H9 (cell line): Measurements from ENCODE around the gene CDK15. TPM values are rescaled to one million over a fixed set of nuclear protein-coding genes. Genes with fewer than 3 reads are reported as not detected.

Source experiments
- DNase-seq: peaks from one replicate; pipeline ENCODE4 v3.0.0-alpha.2; 2017
- H2AFZ ChIP-seq: one replicate; pipeline ENCODE4 v1.6.1; 2013; ENCODE audit warnings: mild to moderate bottlenecking, low read length, control low read depth, moderate library complexity
- H2AK5ac ChIP-seq: 2 replicates; pipeline ENCODE4 v1.6.1; 2013; ENCODE audit warnings: low read length, control low read depth, mixed read lengths; ENCODE audit not compliant: insufficient read length
- H2BK120ac ChIP-seq: one replicate; pipeline ENCODE4 v1.6.1; 2013; ENCODE audit warnings: low read depth, mild to moderate bottlenecking, low read length, control low read depth, inconsistent platforms; ENCODE audit not compliant: poor library complexity, severe bottlenecking
- H2BK12ac ChIP-seq: 2 replicates; pipeline ENCODE4 v1.6.1; 2013; ENCODE audit warnings: low read length, control low read depth, mixed read lengths, low read depth; ENCODE audit not compliant: insufficient read length
- H2BK15ac ChIP-seq: 2 replicates; pipeline ENCODE4 v1.6.1; 2013; ENCODE audit warnings: low read depth, low read length, control low read depth
- H2BK20ac ChIP-seq: one replicate; pipeline ENCODE4 v1.6.1; 2013; ENCODE audit warnings: low read depth, mild to moderate bottlenecking, low read length, control low read depth, inconsistent platforms; ENCODE audit not compliant: poor library complexity, severe bottlenecking
- H2BK5ac ChIP-seq: 2 replicates; pipeline ENCODE4 v1.6.1; 2013; ENCODE audit warnings: low read length, control low read depth, mixed read lengths; ENCODE audit not compliant: insufficient read length
- H3K14ac ChIP-seq: 2 replicates; pipeline ENCODE4 v1.6.1; 2013; ENCODE audit warnings: low read length, control low read depth; ENCODE audit not compliant: insufficient read depth
- H3K18ac ChIP-seq: 2 replicates; pipeline ENCODE4 v1.6.1; 2013; ENCODE audit warnings: low read depth, mild to moderate bottlenecking, mixed read lengths, low read length, control low read depth; ENCODE audit not compliant: insufficient read length
- H3K23ac ChIP-seq: 2 replicates; pipeline ENCODE4 v1.6.1; 2013; ENCODE audit warnings: low read length, control low read depth, mixed read lengths, low read depth; ENCODE audit not compliant: insufficient read length
- H3K23me2 ChIP-seq: 2 replicates; pipeline ENCODE4 v1.6.1; 2013; ENCODE audit warnings: low read depth, mild to moderate bottlenecking, mixed read lengths, low read length, control low read depth; ENCODE audit not compliant: insufficient read length, poor library complexity, severe bottlenecking
- H3K27ac ChIP-seq: 2 replicates; pipeline ENCODE4 v1.5.1; 2013; ENCODE audit warnings: low read length, control low read depth, mixed read lengths, low read depth; ENCODE audit not compliant: insufficient read length
- H3K27me3 ChIP-seq: 2 replicates; pipeline ENCODE4 v1.6.1; 2013; ENCODE audit warnings: low read length, control low read depth, inconsistent platforms; ENCODE audit not compliant: insufficient read depth
- H3K4ac ChIP-seq: 2 replicates; pipeline ENCODE4 v1.6.1; 2013; ENCODE audit warnings: low read depth, mild to moderate bottlenecking, control low read depth, inconsistent platforms, low read length, moderate library complexity
- H3K4me1 ChIP-seq: 2 replicates; pipeline ENCODE4 v1.6.1; 2013; ENCODE audit warnings: low read length, control low read depth, inconsistent platforms; ENCODE audit not compliant: insufficient read depth
- H3K4me2 ChIP-seq: 2 replicates; pipeline ENCODE4 v1.6.1; 2013; ENCODE audit warnings: low read length, control low read depth, mixed read lengths; ENCODE audit not compliant: insufficient read length, insufficient read depth
- H3K56ac ChIP-seq: 2 replicates; pipeline ENCODE4 v1.6.1; 2013; ENCODE audit warnings: low read depth, mild to moderate bottlenecking, mixed read lengths, low read length, control low read depth; ENCODE audit not compliant: insufficient read length
- H3K79me1 ChIP-seq: 2 replicates; pipeline ENCODE4 v1.6.1; 2013; ENCODE audit warnings: low read depth, mild to moderate bottlenecking, moderate library complexity, low read length, control low read depth, inconsistent platforms; ENCODE audit not compliant: insufficient read depth, poor library complexity, severe bottlenecking
- H3K79me2 ChIP-seq: 2 replicates; pipeline ENCODE4 v1.6.1; 2013; ENCODE audit warnings: low read length, control low read depth, inconsistent platforms; ENCODE audit not compliant: insufficient read depth
- H3K9ac ChIP-seq: 2 replicates; pipeline ENCODE4 v1.6.1; 2013; ENCODE audit warnings: low read length, control low read depth, mixed read lengths; ENCODE audit not compliant: insufficient read length; ENCODE audit errors: extremely low read depth
- H3K9me3 ChIP-seq: one replicate; pipeline ENCODE4 v1.6.1; 2013; ENCODE audit warnings: low read depth, low read length, inconsistent platforms; ENCODE audit not compliant: control insufficient read depth
- H3T11ph ChIP-seq: one replicate; pipeline ENCODE4 v1.6.1; 2013; ENCODE audit warnings: mild to moderate bottlenecking, low read length, control low read depth, inconsistent platforms
- H4K20me1 ChIP-seq: one replicate; pipeline ENCODE4 v1.6.1; 2013; ENCODE audit not compliant: control insufficient read depth, insufficient read length, insufficient read depth
- H4K5ac ChIP-seq: 2 replicates; pipeline ENCODE4 v1.6.1; 2013; ENCODE audit warnings: low read depth, mild to moderate bottlenecking, mixed read lengths, low read length, control low read depth; ENCODE audit not compliant: insufficient read length
- H4K8ac ChIP-seq: replicated peaks from 2 replicates; pipeline ENCODE4 v1.6.1; 2013; ENCODE audit warnings: low read length, control low read depth, mixed read lengths, low read depth; ENCODE audit not compliant: insufficient read length
- H4K91ac ChIP-seq: 2 replicates; pipeline ENCODE4 v1.6.1; 2013; ENCODE audit warnings: low read depth, mild to moderate bottlenecking, moderate library complexity, mixed read lengths, low read length, control low read depth; ENCODE audit not compliant: insufficient read length
- H3K27ac Mint-ChIP-seq, 3 experiments: 2 replicates in 2 of 3; 3 replicates in 1 of 3; pipeline ENCODE4 v1.8.0; 2020 to 2021; ENCODE audit warnings: mixed read lengths in 3 of 3, mild to moderate bottlenecking in 1 of 3, moderate library complexity in 1 of 3
- H3K27me3 Mint-ChIP-seq: 2 replicates; pipeline ENCODE4 v1.8.0; 2021; ENCODE audit warnings: low read depth, mild to moderate bottlenecking, moderate library complexity, mixed read lengths
- H3K36me3 Mint-ChIP-seq, 3 experiments: 2 replicates in 2 of 3; 3 replicates in 1 of 3; pipeline ENCODE4 v1.8.0; 2020 to 2021; ENCODE audit warnings: low read depth in 3 of 3, mixed read lengths in 3 of 3; ENCODE audit not compliant: insufficient read depth in 1 of 3
- H3K4me1 Mint-ChIP-seq, 2 experiments: 2 replicates each; pipeline ENCODE4 v1.8.0; 2020; ENCODE audit warnings: mixed read lengths in 2 of 2
- H3K4me3 Mint-ChIP-seq, 2 experiments: 2 replicates in 1 of 2; 3 replicates in 1 of 2; pipeline ENCODE4 v1.8.0; 2020 to 2021; ENCODE audit warnings: mild to moderate bottlenecking in 2 of 2, mixed read lengths in 2 of 2, moderate library complexity in 1 of 2
- H3K9me3 Mint-ChIP-seq, 2 experiments: 2 replicates in 1 of 2; 3 replicates in 1 of 2; pipeline ENCODE4 v1.8.0; 2020; ENCODE audit warnings: mild to moderate bottlenecking in 2 of 2, mixed read lengths in 2 of 2, moderate library complexity in 1 of 2
- total RNA-seq: library from RNA; stranded (reverse); gene quantifications from 2 replicates; pipeline ENCODE4 v1.2.1, GENCODE V29; 2021
- TF ChIP-seq, protein P1 (sequence below): fragments of 200-600 bp; sonication (generic); conservative IDR thresholded peaks from 3 replicates; pipeline ENCODE4 v1.8.0; 2021; ENCODE audit warnings: antibody characterized with exemption, mild to moderate bottlenecking

Gene CDK15
- total RNA-seq, 1 experiment from 2014 or later = not detected

- DNase-seq = no peak
Measured at GRCh38 chr2:201777043-201777442, 29.3 kb upstream of the CDK15 start.

More at GRCh38 chr2:201777043-201777442, 29.3 kb upstream of the CDK15 start:
- Mint-ChIP-seq H3K4me3 (no peak overlapping the region), H3K4me1 (peaks cover 43 to 54% of the 10 kb centered on the region in 2 experiments), H3K27me3 (no peaks in the 10 kb centered on the region), H3K27ac (no peak overlapping the region), H3K9me3 (no peaks in the 10 kb centered on the region), H3K36me3 (no peaks in the 10 kb centered on the region)
- Histone ChIP-seq H3K4me1 (peaks cover 8% of the 10 kb centered on the region; the same call in 1 of the 2 replicates), H3K56ac (no peak overlapping the region), H3K9me3 (no peaks in the 10 kb centered on the region), H3K27me3 (no peaks in the 10 kb centered on the region), H3K4me2 (no peak overlapping the region), H2AK5ac (no peak overlapping the region), H3K9ac (no peak overlapping the region), H3K79me2 (peaks cover 16% of the 10 kb centered on the region; the same call in 1 of the 2 replicates), H4K91ac (no peak overlapping the region), H3K4ac (no peak overlapping the region), H4K8ac (no peak overlapping the region), H2BK15ac (no peak overlapping the region), H2BK20ac (no peak overlapping the region), H3K23me2 (peaks cover 15% of the 10 kb centered on the region), H2BK5ac (no peak overlapping the region), H4K20me1 (no peaks in the 10 kb centered on the region), H4K5ac (no peak overlapping the region), H3K23ac (no peak overlapping the region), H2BK120ac (no peak overlapping the region), H3T11ph (no peak overlapping the region), H3K18ac (no peak overlapping the region), H3K79me1 (no peaks in the 10 kb centered on the region), H2AFZ (no peak overlapping the region), H3K14ac (no peak overlapping the region), H2BK12ac (no peak overlapping the region), H3K27ac (no peak overlapping the region)
- TF ChIP-seq, protein P1, sequence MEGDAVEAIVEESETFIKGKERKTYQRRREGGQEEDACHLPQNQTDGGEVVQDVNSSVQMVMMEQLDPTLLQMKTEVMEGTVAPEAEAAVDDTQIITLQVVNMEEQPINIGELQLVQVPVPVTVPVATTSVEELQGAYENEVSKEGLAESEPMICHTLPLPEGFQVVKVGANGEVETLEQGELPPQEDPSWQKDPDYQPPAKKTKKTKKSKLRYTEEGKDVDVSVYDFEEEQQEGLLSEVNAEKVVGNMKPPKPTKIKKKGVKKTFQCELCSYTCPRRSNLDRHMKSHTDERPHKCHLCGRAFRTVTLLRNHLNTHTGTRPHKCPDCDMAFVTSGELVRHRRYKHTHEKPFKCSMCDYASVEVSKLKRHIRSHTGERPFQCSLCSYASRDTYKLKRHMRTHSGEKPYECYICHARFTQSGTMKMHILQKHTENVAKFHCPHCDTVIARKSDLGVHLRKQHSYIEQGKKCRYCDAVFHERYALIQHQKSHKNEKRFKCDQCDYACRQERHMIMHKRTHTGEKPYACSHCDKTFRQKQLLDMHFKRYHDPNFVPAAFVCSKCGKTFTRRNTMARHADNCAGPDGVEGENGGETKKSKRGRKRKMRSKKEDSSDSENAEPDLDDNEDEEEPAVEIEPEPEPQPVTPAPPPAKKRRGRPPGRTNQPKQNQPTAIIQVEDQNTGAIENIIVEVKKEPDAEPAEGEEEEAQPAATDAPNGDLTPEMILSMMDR = no peak
